COLO668 (cell line): Measurements from ENCODE around the gene WDR86.

Source experiments
- DNase-seq: peaks from one replicate; lab custom pipeline; 2025; ENCODE audit not compliant: unreplicated experiment; lab: John Stamatoyannopoulos, UW

The WDR86 gene, protein sequence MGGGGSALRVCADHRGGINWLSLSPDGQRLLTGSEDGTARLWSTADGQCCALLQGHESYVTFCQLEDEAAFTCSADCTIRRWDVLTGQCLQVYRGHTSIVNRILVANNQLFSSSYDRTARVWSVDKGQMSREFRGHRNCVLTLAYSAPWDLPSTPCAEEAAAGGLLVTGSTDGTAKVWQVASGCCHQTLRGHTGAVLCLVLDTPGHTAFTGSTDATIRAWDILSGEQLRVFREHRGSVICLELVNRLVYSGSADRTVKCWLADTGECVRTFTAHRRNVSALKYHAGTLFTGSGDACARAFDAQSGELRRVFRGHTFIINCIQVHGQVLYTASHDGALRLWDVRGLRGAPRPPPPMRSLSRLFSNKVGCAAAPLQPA

DNA sequence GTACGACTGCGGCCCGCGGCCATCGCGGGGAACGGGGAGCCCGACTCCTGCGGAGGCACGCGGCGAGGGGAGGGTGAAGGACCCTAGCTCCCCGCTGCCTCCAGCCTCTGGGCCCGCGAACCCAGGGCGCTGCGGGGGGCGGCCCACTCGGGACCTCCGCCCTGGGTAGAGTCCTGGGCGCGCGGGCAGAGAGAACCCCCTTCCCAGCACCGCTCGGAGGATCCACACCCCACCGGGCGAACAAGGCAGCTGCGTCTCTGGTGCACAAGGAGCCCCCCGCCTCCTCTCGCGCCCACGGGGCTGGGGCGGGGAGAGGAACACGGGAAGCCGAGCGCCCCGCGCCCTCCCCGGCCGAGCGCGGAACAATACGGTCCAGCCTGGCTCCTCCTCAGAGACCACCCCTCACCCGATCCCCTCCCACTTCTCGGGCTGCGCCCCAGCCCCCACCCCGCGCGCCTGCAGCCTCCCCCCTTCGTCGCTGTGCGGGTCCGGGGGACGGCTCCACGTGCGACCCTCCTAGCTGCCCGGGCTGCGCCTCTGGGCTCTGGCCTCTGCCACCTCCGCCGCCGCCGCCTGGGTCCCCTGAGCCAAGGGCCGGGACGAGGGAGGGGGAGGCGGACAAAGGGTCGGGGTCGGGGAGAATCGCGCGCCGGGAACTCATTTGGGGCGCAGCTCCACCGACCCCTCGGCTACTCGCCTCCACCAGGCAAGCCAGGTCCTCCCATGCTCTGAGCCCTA lies at the start of gene WDR86:
WDR86 (minus strand) TSS at position 372 of the 738 bp plus-strand sequence. CDS start 449 bp downstream, outside the sequence.
- DNase-seq: no peak

DNA sequence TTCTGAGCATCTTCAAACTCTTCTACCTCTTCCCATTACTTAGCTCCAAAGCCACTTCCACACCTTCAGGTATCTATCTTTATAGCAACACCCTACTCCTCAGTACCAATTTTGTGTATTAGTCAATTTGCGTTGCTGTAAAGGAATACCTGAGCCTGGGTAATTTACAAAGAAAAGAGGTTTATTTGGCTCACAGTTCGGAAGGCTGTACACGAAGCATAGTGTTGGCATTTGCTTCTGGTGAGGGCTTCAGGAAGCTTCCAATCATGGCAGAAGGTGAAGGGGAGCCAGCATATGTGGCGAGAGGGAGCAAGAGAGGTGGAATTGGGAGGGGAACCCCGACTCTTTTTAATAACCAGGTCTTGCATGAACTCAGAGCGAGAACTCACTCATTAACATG lies 47.7 kb upstream of the WDR86 start:
- DNase-seq: no peak

DNA sequence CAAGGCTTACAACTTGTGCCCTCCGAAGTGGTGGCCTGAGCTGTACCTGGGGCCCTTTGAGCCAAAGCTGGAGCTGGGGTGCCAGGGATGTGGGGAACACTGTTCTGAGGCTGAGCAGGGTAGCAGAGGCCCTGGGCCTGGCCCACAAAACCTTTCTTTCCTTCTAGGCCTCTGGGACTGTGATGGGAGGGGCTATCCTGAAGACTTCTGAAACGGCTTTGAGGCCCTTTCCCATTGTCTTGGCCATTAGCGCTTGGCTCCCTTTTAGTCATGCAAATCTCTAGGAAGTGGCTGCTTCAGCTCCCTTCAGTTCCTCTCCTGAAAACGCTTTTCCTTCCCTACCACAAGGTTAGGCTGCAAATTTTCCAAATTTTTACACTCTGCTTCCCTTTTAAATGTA lies 46.9 kb upstream of the WDR86 start:
- no peak for DNase-seq

DNA sequence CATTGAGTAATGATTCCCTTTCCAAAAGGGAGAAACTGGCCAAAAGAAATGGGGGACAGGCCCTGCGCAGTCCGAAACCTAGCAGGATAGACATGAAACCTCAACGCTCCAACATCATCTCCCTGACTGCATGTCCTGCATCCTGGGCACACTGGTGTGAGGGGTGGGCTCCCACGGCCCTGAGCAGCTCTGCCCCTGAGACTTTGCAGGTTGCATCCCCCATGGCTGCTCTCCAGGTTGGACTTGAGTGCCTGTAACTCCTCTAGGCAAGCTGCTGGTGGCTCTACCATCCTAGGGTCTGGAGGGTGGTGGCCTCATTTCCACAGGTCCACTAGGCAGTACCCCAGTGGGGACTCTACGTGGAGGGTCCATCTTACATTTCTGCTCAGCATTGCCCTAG lies 46.4 kb upstream of the WDR86 start:
- DNase-seq: no peak

DNA sequence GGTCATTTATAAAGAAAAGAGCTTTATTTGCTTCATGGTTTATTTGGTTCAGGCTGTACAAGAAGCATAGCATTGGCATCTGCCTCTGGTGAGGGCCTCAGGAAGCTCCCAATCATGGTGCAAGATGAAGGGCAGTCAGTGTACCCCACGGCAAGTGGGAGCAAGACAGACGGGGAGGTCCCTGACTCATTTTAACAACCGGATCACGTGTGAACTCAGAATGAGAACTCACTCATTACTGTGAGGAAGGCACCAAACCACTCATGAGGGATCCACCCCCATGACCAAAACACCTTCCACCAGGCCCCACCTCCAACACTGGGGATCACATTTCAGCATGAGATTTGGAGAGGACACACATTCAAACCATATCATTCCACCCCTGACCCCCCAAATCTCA lies 45.9 kb upstream of the WDR86 start:
- DNase-seq: no peak

DNA sequence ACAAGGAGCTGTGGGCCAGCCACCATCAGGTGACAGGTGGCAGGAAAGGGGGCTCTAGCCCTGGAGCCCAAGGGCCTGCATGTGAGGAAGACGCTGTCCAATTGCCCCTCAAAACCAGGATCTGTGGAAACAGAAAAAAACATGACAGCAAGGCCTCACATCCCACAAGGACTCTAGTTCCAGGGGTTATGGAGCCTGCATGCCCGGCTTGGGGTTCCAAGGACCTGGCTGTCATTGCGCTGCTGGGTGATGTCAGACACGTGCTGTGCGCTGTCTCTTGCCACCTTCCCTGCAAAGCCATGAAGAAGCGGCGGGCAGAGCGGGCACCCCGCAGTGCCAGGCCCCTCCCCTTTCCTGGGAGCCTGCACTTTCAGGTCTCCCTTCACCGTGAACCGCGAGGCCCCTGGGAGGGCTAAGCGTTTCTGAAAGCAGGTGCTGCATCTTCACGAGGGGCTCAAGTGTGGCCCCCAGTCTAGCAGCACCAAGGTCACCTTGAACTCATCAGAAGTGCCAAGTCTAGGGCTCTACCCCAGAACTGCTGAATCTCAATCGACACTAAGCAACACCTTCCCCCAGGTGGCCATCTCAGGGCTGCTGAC lies 45.2 kb upstream of the WDR86 start:
- DNase-seq: no peak

DNA sequence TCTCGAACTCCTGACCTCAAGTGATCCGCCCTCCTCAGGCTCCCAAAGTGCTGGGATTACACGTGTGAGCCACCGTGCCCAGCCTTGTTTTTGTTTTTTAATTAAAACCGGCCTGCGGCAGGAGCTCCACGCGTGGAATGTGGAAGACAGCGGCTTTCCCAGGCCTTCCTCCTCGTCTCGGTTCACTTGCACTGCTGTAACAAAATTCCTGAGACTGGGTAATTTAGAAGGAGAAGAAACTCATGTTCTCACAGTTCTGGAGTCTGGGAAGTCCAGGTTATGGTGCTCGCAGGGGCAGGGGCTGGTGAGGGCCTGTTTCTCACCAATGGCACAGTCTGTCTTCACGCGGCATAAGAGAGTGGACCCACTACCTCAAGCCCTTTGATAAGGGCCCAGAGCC lies 44.5 kb upstream of the WDR86 start:
- no peak for DNase-seq

DNA sequence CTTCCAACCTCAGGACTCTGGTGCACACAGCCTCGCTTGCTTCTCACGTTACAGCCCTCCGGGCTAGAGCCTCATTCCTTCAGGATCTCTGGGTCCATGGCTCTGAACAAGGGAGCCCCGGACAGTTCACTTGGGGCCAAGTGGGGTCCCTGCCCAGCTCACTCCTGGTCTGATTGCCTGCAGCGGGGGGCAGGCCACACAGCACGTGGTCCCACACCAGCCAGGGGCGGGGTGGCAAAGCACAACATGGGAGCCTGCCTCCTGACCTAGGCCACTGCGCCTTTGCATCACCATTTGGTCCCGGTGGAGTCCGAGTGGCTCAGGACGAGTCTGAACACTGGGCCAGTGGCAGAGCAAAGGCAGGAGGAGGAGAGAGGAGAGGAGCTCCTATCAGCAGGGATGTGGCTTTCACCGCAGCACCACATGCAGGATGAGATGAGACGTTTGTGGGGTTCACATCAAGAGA lies 43.5 kb upstream of the WDR86 start:
- DNase-seq: no peak

DNA sequence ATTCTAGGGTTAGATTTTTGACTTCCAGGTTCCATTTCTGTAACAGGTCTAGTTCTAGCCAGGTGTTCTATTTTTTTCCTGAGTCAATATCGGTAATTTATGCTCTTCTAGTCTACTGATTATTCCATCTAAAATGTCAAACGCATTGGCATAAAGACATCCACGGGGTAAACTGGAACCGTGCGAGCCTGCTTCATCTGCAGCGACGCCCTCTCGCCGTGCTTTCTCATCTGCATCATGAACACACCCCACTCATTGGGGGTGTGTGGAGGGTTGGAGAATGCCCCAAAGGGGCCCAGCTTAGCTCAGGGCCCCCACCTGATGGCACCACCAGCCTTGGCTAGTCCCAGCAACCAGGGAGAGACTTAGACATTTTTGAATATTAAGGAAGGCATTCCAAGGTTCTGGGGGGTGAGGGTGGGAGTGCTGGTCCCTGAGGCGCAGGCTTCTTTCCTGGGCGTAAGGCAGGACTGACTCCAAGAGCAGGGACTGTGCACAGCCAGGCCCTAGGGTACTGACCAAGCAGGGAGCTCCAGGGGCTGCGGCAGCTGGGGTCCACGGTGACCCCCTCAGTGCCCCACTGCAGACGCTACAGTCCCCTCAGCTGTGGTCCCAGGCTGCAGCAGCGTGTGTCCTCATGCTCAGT lies 43.0 kb upstream of the WDR86 start:
- DNase-seq: no peak

DNA sequence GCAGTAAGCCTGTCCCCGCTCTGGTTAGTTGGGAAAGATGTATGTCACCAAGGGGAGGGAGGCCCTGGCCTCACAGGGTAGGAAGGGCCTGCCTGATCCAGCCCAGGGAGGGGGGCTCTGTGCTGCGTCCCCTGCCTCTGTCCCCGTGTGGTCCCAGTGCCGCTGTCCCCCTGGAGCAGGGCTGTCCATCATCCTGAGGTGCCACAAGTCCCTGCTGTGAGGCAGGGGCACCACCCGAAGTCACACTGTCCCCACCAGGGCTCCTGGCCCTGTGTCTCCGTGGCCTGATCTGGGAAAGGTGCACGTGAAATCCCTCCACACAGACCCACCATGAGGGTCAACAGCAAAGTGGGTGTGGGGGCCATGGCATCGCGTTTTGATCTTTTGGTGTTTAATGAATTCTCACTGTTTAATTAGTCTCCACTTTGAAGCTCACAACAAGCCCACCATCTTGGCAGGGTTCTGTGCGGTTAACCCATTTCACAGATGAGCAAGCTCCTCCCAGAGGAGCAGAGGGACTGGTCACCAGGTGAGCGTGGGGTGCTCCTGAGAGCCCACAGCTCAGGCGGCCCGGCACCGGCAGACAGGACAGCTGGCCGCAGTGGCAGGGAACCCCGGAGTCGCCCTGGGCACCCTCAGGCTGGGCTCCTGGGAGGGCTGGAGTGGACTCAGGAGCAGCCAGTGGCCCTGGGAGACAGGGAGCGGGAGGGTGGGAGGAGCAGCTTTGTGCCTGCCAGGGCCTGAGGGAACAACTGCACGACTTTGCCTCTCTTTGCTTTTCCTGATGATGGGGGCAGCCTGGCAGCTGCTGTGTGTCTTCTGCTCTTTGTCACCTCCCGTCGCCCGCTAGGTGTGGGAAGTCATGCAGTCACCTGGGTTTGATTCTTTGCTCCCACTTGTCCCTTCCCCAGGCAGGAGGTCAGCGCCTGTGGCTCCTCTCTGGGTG lies 42.1 kb upstream of the WDR86 start:
- DNase-seq: no peak

DNA sequence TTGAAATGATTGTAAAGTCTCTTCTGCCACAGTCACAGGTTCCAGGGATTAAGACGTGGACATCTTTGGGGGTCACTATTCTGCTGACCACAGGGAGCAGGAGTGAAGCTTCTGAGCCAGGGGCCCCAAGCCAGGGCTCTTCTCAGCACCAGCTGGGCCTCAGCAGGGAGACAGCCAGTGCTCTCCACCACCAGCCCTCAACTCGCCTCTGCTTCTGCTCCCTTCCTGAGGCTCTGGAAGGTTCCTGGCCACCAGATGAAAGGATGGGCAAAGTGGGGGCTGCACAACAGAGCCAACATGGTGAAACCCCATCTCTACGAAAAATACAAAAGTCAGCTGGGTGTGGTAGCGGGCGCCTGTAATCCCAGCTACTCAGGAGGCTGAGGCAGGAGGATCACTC lies 41.3 kb upstream of the WDR86 start:
- DNase-seq: no peak

DNA sequence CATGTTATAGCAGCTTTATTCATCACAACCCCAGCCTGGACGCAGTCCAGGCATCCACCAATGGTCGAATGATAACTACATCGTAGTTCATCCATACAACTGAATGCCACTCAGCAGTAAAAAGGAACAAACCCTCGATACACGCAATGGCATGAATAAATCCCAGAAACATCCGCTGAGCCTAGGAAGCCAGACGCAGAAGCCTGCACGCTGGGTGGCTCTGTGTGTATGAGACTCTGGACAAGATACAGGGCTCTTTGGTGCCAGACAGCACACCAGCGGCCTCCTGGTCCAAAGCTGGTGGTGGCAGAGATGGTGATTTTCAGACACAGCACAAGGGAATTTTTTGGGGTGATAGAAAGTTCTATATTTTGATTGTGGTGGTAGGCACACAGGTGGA lies 40.2 kb upstream of the WDR86 start:
- DNase-seq: no peak

DNA sequence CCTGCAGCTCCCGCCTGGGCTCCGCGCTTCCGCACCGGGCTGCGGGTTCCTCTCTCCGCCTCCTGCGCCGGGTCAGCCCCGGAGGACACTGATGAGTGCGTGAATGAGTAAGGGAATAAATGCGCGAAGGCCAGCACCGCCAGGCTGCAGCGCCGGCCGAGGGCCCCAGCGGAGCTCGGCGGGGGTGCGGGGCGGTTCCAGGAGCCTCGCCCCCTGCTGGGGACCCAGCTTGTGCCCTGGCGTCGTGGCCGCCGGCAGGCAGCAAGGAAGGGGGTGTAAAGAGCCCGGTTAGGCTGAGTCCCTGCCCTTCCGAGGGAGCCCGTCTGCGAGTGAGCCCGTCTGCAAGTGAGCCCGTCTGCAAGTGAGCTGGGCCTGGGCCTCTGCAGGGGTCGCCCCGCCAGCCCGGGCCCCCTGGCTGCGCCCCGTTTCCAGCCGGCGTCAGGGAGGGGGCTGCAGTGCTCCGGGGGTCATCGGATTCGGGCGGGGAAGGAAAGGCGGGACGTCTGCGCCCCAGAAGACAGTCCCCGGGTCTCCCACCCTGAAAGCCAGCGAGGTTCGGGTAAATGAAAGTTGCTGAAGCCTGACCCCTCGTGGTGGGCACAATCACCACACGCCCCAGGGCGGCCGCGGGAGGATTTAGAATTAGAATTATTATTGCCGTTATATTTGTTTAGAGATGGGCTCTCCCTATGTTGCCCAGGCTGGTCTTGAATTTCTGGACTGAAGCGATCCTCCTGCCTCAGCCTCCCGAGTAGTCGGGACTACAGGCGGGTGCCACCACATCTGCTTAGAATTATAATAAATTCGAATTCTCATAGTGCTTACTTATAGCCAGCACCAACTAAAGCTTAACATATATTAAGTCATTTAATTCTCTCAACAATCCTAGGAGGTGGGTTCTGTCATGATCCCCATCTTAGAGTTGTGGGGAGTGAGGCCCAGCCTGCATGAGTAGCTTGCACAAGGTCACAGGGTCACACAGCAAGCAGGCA lies 38.7 kb upstream of the WDR86 start:
- DNase-seq: peak; percentile 41

DNA sequence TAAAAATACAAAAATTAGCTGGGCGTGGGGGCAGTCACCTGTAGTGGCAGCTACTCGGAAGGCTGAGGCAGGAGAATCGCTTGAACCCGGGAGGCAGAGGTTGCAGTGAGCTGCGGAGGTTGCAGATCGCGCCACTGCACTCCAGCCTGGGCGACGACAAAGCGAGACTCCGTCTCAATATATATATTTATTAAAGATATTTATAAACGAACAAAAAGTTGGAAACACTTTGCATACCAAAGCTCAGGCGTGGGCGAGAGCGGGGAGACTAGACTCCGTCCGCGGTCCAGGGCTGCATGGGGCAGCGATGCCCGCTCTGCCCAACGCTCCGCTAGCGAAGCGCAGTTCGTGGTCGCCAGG lies 38.0 kb upstream of the WDR86 start:
- DNase-seq: no peak

DNA sequence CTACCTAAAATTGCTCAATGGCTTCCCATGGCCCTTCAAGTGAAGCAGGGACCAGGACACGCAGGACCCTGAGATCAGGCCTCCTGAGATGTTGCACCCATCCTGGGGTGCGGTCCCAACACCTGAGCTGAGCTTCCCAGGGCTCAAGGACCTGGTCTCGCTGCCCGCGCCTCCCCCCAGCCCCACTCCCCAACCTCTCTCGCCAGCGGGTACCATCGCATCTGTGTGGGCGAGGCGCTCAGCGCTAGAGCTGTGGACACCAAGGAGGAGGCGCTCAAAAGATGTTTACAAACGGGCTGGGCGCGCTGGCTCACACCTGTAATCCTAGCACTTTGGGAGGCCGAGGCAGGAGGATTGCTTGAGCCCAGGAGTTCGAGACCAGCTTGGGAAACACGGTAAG lies 37.5 kb upstream of the WDR86 start:
- DNase-seq: no peak

DNA sequence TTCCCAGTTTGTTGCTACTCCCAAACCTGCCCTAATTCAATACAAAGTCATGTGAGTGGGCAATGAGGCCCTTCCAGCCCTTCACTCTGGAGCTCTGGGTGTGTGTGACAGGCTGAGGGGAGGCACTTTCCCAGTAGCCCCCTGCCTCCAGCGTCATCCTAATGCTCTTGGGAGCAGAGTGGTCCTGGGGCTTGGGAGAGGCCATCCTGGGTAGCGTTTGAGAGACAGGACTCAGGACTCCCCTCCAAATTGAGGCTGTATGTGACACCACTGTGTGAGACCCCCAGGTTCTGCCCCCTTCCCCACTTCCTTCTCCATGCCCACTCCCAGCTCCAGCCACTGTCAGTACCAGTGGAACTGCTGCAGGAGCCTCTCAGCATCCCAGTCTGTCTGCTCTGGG lies 36.6 kb upstream of the WDR86 start:
- no peak for DNase-seq

DNA sequence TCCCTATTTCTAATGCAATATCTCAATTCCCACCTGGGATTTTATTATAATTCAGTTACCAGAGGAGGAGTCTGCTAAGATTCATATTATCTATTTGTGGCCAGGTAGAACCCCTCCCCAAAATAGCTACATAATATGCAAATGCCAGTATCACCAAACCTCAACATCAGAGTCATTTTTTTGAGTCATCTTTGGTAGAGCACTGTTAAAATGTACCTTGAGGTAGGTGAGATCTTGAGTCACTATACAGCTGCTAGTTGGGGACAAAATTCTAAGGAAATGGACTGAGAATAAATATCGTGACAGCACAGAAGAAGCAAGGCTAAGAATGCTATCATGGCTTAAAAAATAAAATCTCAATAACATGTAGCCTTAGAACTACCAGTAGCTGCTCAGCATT lies 34.8 kb upstream of the WDR86 start:
- no peak for DNase-seq

DNA sequence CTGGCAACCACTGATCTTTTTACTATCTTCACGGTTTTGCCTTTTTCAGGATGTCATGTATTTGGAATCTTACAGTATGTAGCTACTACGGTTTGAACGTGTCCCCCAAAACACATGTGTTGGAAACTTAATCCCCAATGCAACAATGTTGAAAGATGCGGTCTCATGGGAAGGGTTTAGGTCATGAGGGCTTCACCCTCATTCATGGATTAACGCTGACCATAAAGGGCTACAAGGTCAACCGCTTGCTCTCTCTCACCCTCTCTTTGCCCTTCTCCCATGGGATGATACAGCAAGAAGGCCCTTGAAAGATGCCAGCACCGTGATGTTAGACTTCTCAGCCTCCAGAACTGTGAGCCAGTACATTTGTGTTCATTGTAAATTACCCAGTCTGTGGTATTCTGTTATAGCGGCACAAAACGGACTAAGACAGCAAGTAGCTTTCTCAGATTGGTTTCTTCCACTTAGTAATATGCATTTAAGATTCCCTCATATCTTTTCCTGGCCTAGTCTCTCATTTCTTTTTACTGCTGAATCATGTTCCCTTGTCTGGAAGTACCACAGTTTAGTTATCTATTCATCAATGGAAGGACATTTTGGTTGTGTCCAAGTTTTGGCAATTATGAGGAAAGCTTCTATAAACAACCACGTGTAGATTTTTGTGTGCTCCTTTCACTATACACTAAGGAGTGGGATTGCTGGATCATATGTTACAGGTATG lies 33.1 kb upstream of the WDR86 start:
- DNase-seq: no peak
